PC-3 (cell line): Measurements from ENCODE around the gene FASLG. TPM values are rescaled to one million over a fixed set of nuclear protein-coding genes. Genes with fewer than 3 reads are reported as not detected.

ENCODE experiments used
- ATAC-seq: fragments of 200-7000 bp; cut with Tn5 transposase; 2 replicates; pipeline ENCODE4 v1.9.1; 2020; ENCODE audit warnings: mild to moderate bottlenecking, moderate library complexity
- BruUV-seq: library from RNA; stranded (reverse); fragments of 400-500 nt; replicated peaks from 2 replicates; lab custom pipeline; 2021; lab: Mats Ljungman, UMichigan
- CTCF ChIA-PET: fragments of 300-600 bp; sonication (Branson Sonifier 250); formaldehyde crosslinking; loops from one replicate; lab custom pipeline; 2022; ENCODE audit warnings: antibody characterized with exemption; lab: Charles Lee
- POLR2A ChIA-PET: fragments of 300-600 bp; sonication (Branson Sonifier 250); formaldehyde crosslinking; loops from one replicate; lab custom pipeline; 2022; ENCODE audit warnings: antibody characterized with exemption; ENCODE audit not compliant: unreplicated experiment; lab: Charles Lee
- DNase-seq: peaks from one replicate; pipeline ENCODE4 v3.0.0-alpha.2; 2015
- H2AFZ ChIP-seq: fragments of 300-600 bp; sonication (generic); 2 replicates; pipeline ENCODE4 v1.6.0; 2016; ENCODE audit warnings: antibody characterized with exemption, low read length
- H3F3A ChIP-seq: fragments of 300-600 bp; sonication (generic); one replicate; pipeline ENCODE4 v1.6.0; 2017; ENCODE audit warnings: antibody characterized with exemption, low read length, control low read depth, mild to moderate bottlenecking; ENCODE audit not compliant: unreplicated experiment
- H3K27ac ChIP-seq: fragments of 300-600 bp; sonication (generic); 2 replicates; pipeline ENCODE4 v1.5.1; 2016; ENCODE audit warnings: mild to moderate bottlenecking, low read length
- H3K27me3 ChIP-seq: fragments of 300-600 bp; sonication (generic); 2 replicates; pipeline ENCODE4 v1.6.1; 2016; ENCODE audit warnings: low read length, mixed read lengths
- H3K36me3 ChIP-seq: fragments of 300-600 bp; sonication (generic); 2 replicates; pipeline ENCODE4 v1.6.1; 2016; ENCODE audit warnings: low read depth, mixed run types, low read length, mixed read lengths
- H3K4me1 ChIP-seq: fragments of 300-600 bp; sonication (generic); 2 replicates; pipeline ENCODE4 v1.5.1; 2016; ENCODE audit warnings: low read length; ENCODE audit not compliant: insufficient read depth
- H3K4me2 ChIP-seq: fragments of 300-600 bp; sonication (generic); 2 replicates; pipeline ENCODE4 v1.6.0; 2016; ENCODE audit warnings: low read length
- H3K4me3 ChIP-seq: fragments of 300-600 bp; sonication (generic); 2 replicates; pipeline ENCODE4 v1.5.1; 2016; ENCODE audit warnings: mild to moderate bottlenecking, low read length, mixed read lengths
- H3K79me2 ChIP-seq: fragments of 300-600 bp; sonication (generic); 2 replicates; pipeline ENCODE4 v1.6.1; 2017; ENCODE audit warnings: low read length, mixed read lengths
- H3K9ac ChIP-seq: fragments of 300-600 bp; sonication (generic); 2 replicates; pipeline ENCODE4 v1.6.0; 2016; ENCODE audit warnings: mild to moderate bottlenecking, low read length
- H3K9me2 ChIP-seq: fragments of 300-600 bp; sonication (generic); replicated peaks from 2 replicates; pipeline ENCODE4 v1.6.1; 2016; ENCODE audit warnings: mixed run types, low read length, mixed read lengths
- H3K9me3 ChIP-seq: fragments of 300-600 bp; sonication (generic); 2 replicates; pipeline ENCODE4 v1.6.1; 2016; ENCODE audit warnings: low read length, mixed read lengths
- H4K20me1 ChIP-seq: fragments of 300-600 bp; sonication (generic); 2 replicates; pipeline ENCODE4 v1.6.1; 2016; ENCODE audit warnings: low read length, mixed read lengths
- EZH2 ChIP-seq: fragments of 300-600 bp; sonication (generic); IDR thresholded peaks from one replicate; pipeline ENCODE4 v1.6.1; 2017; ENCODE audit warnings: antibody characterized with exemption, mild to moderate bottlenecking, low read length; ENCODE audit not compliant: unreplicated experiment
- EZH2phosphoT487 ChIP-seq: fragments of 300-600 bp; sonication (generic); IDR thresholded peaks from 2 replicates; pipeline ENCODE4 v1.6.1; 2018; ENCODE audit warnings: mild to moderate bottlenecking, antibody characterized with exemption, low read length, borderline replicate concordance
- intact Hi-C: fragments of 100-400 bp; cut with micrococcal nuclease; formaldehyde crosslinking; loops from 2 replicates; pipeline ENCODE4 v1.9.0; 2023
- total RNA-seq: library from RNA; depleted of rRNA; stranded (reverse); fragments of >200 nt; gene quantifications from 2 replicates; pipeline ENCODE4 v1.2.3, GENCODE V29; 2014
- TF ChIP-seq, protein P1 (sequence below): fragments of 300-600 bp; sonication (generic); conservative IDR thresholded peaks from 2 replicates; pipeline ENCODE4 v1.5.1; 2017; ENCODE audit warnings: antibody characterized with exemption, low read depth, mild to moderate bottlenecking, low read length

Gene FASLG
- total RNA-seq, 1 experiment from 2014 or later, result 0.04 TPM

DNA sequence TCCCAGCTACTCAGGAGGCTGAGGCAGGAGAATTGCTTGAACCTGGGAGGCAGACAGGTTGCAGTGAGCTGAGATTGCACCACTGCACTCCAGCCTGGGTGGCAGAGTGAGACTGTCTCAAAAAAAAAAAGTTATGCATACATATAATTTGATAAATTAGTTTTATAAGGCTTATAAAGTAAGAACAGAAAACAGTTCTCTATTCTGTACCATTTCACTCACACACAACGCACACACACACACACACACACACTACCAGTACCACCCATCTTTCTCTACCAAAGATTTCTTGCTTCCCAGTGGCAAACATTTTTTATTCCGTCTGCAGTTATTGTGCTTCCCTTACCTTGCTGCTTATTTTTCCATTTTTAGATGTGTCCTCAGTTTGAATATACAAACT lies 46.4 kb upstream of the FASLG start:
- DNase-seq (no peak), ATAC-seq (no peak)
- Histone ChIP-seq H4K20me1 (no peaks in the 10 kb centered on the region), H3K9ac (no peak overlapping the region), H3K27me3 (no peaks in the 10 kb centered on the region), H3K4me3 (no peak overlapping the region), H3F3A (no peaks in the 10 kb centered on the region), H3K9me2 (no peaks in the 10 kb centered on the region), H3K27ac (no peak overlapping the region), H2AFZ (no peak overlapping the region), H3K36me3 (peaks cover 48% of the 10 kb centered on the region), H3K4me1 (0 out of 2 replicates have a peak, but pooled peaks cover under 1% of the 10 kb centered on the region), H3K4me2 (no peak overlapping the region), H3K9me3 (peaks cover 17% of the 10 kb centered on the region), H3K79me2 (no peaks in the 10 kb centered on the region)
- ChIA-PET POLR2A (no interaction called here), CTCF (no interaction called here)
- BruUV-seq, result no TSS peak
- intact Hi-C loops, result no loop called here
- TF ChIP-seq, protein P1, sequence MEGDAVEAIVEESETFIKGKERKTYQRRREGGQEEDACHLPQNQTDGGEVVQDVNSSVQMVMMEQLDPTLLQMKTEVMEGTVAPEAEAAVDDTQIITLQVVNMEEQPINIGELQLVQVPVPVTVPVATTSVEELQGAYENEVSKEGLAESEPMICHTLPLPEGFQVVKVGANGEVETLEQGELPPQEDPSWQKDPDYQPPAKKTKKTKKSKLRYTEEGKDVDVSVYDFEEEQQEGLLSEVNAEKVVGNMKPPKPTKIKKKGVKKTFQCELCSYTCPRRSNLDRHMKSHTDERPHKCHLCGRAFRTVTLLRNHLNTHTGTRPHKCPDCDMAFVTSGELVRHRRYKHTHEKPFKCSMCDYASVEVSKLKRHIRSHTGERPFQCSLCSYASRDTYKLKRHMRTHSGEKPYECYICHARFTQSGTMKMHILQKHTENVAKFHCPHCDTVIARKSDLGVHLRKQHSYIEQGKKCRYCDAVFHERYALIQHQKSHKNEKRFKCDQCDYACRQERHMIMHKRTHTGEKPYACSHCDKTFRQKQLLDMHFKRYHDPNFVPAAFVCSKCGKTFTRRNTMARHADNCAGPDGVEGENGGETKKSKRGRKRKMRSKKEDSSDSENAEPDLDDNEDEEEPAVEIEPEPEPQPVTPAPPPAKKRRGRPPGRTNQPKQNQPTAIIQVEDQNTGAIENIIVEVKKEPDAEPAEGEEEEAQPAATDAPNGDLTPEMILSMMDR, result no peak

DNA sequence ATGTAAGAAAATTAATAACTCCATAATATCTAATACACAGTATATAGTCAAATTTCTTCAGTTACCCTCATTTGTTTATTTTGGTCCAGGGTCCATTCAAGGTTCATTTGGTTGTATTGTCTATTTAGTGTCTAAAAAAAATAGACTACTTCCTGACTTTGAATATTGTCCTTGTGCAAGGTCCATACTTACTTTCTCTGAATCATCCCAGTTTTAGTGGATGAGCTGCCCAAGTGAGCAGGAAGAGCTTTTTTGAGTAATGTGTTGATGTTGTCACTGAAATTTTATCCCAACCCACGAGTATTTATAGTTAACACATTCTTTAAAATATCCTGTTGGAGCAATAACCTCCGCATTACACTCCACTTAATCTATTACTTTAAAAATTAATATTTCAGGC lies 45.6 kb upstream of the FASLG start:
- DNase-seq, result peak; percentile 60
- Histone ChIP-seq H3K36me3 (peaks cover 56% of the 10 kb centered on the region), H3K27ac (no peak overlapping the region), H3K9ac (no peak overlapping the region), H3K9me2 (no peaks in the 10 kb centered on the region), H4K20me1 (no peaks in the 10 kb centered on the region), H3K9me3 (peaks cover 25% of the 10 kb centered on the region), H3K4me2 (no peak overlapping the region), H3K79me2 (no peaks in the 10 kb centered on the region), H2AFZ (no peak overlapping the region), H3F3A (no peaks in the 10 kb centered on the region), H3K4me1 (no peaks in the 10 kb centered on the region), H3K27me3 (no peaks in the 10 kb centered on the region), H3K4me3 (no peak overlapping the region)
- no TSS peak for BruUV-seq
- TF ChIP-seq EZH2 (no peak), EZH2phosphoT487 (no peak)
- TF ChIP-seq, protein P1, result no peak
- ChIA-PET POLR2A (no interaction called here), CTCF (no interaction called here)
- intact Hi-C loops, result no loop called here
- peak; percentile 9; the same call in 1 of the 2 replicates for ATAC-seq

DNA sequence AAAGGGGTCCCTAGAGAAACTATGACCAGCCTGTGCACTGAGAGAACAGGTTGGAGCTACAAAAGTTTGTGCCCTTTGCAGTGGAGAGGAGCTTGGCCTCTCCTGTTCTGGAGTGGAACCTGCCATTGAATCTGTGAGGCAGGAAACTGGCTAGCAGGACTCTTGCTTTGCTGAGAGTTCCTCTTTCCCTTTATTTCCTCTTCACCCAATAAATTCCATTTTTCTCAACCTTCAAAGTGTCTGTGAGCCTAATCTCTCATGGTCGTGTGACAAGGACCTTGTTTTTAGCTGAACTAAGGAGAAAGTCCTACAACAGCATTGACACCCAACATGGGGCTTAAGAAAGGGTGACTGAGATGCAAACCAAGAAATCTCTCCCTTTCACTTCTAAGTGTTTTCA lies 42.7 kb upstream of the FASLG start:
- intact Hi-C loops, result no loop called here
- BruUV-seq, result no TSS peak
- no peak overlapping the region for H3K4me3 ChIP-seq
- peaks cover 52% of the 10 kb centered on the region for H3K9me3 ChIP-seq
- DNase-seq, result no peak
- ATAC-seq, result no peak
- H3K36me3 ChIP-seq, result peaks cover 56% of the 10 kb centered on the region
- H3K9ac ChIP-seq, result no peak overlapping the region
- ChIA-PET CTCF (no interaction called here), POLR2A (no interaction called here)
- H4K20me1 ChIP-seq, result no peaks in the 10 kb centered on the region
- no peak overlapping the region for H2AFZ ChIP-seq
- no peak overlapping the region for H3K4me2 ChIP-seq
- no peaks in the 10 kb centered on the region for H3K9me2 ChIP-seq
- H3K79me2 ChIP-seq, result no peaks in the 10 kb centered on the region
- no peaks in the 10 kb centered on the region for H3K4me1 ChIP-seq
- no peak overlapping the region for H3K27ac ChIP-seq
- no peaks in the 10 kb centered on the region for H3K27me3 ChIP-seq
- no peaks in the 10 kb centered on the region for H3F3A ChIP-seq
- TF ChIP-seq EZH2phosphoT487 (no peak), EZH2 (no peak)
- TF ChIP-seq, protein P1, result no peak
